T-helper 2 cell treated with Interferon-gamma antibody and Interleukin-4, amounts not matched to agents 5 μg/mL and 100 μg/mL, for 36 hours (primary cell): ENCODE results near the gene MTLN.
A peak's percentile ranks its signal among the peaks of the same experiment; 100 is the strongest.
"Not testable (repeated sequence)": the region's sequence is repeated elsewhere in the genome, so short reads cannot be mapped to it uniquely, and the experiment has no call there.

Experiments used
- DNase-seq: peaks from one replicate; pipeline ENCODE4 v3.0.0; 2021; ENCODE audit warnings: low spot score
- H3K27ac Mint-ChIP-seq: one replicate; pipeline ENCODE4 v1.8.0; 2021; ENCODE audit warnings: mild to moderate bottlenecking, mixed read lengths
- H3K27me3 Mint-ChIP-seq: one replicate; pipeline ENCODE4 v1.8.0; 2021; ENCODE audit warnings: low read depth, mixed read lengths
- H3K36me3 Mint-ChIP-seq: one replicate; pipeline ENCODE4 v1.8.0; 2021; ENCODE audit warnings: low read depth, mixed read lengths
- H3K4me1 Mint-ChIP-seq: one replicate; pipeline ENCODE4 v1.8.0; 2021; ENCODE audit warnings: low read depth, mixed read lengths
- H3K4me3 Mint-ChIP-seq: one replicate; pipeline ENCODE4 v1.8.0; 2022; ENCODE audit warnings: mild to moderate bottlenecking, moderate library complexity, mixed read lengths
- H3K9me3 Mint-ChIP-seq: one replicate; pipeline ENCODE4 v1.8.0; 2021; ENCODE audit warnings: mixed read lengths

Gene MTLN

GRCh38 chr2:110211938-110212858, at the start of gene MTLN:
MTLN (minus strand) TSS chr2:110212547; CDS start chr2:110212525, 22 bp downstream.
- peaks cover 24% of the 10 kb centered on the region for H3K36me3 Mint-ChIP-seq
- peak within 1 kb of the TSS; percentile 88 for H3K27ac Mint-ChIP-seq
- peak within 1 kb of the TSS; percentile 96 for H3K4me3 Mint-ChIP-seq
- peaks cover 10% of the 10 kb centered on the region for H3K9me3 Mint-ChIP-seq
- DNase-seq, result peak; percentile 75
- peaks cover 21% of the 10 kb centered on the region for H3K27me3 Mint-ChIP-seq
- peaks cover 8% of the 10 kb centered on the region for H3K4me1 Mint-ChIP-seq

GRCh38 chr2:110261910-110262309, 49.6 kb upstream of the MTLN start:
- H3K27ac Mint-ChIP-seq, H3K27me3 Mint-ChIP-seq: not testable (repeated sequence)

GRCh38 chr2:110248081-110248795, 35.9 kb upstream of the MTLN start:
- H3K4me3 Mint-ChIP-seq, DNase-seq, H3K4me1 Mint-ChIP-seq, H3K27me3 Mint-ChIP-seq, H3K36me3 Mint-ChIP-seq, H3K9me3 Mint-ChIP-seq, H3K27ac Mint-ChIP-seq: not testable (repeated sequence)

More at GRCh38 chr2:110261910-110262309, 49.6 kb upstream of the MTLN start:
- not testable (repeated sequence) for H3K36me3 Mint-ChIP-seq, DNase-seq, H3K4me1 Mint-ChIP-seq, H3K4me3 Mint-ChIP-seq, H3K9me3 Mint-ChIP-seq

GRCh38 chr2:110245488-110246435, 33.4 kb upstream of the MTLN start:
- not testable (repeated sequence) for H3K4me1 Mint-ChIP-seq, DNase-seq, H3K4me3 Mint-ChIP-seq, H3K27ac Mint-ChIP-seq, H3K9me3 Mint-ChIP-seq, H3K27me3 Mint-ChIP-seq, H3K36me3 Mint-ChIP-seq

- H3K9me3 Mint-ChIP-seq, DNase-seq, H3K4me3 Mint-ChIP-seq, H3K4me1 Mint-ChIP-seq, H3K27me3 Mint-ChIP-seq, H3K27ac Mint-ChIP-seq, H3K36me3 Mint-ChIP-seq: not testable (repeated sequence)
Measured at GRCh38 chr2:110243283-110243682, 30.9 kb upstream of the MTLN start.

- not testable (repeated sequence) for H3K4me1 Mint-ChIP-seq, H3K4me3 Mint-ChIP-seq, H3K9me3 Mint-ChIP-seq, H3K27me3 Mint-ChIP-seq, H3K27ac Mint-ChIP-seq, DNase-seq, H3K36me3 Mint-ChIP-seq
Measured at GRCh38 chr2:110234514-110234913, 22.2 kb upstream of the MTLN start.

- not testable (repeated sequence) for H3K4me1 Mint-ChIP-seq, H3K9me3 Mint-ChIP-seq, H3K27ac Mint-ChIP-seq, H3K36me3 Mint-ChIP-seq, DNase-seq, H3K4me3 Mint-ChIP-seq
- H3K27me3 Mint-ChIP-seq, result peaks cover 22% of the 10 kb centered on the region
Measured at GRCh38 chr2:110229886-110230285, 17.5 kb upstream of the MTLN start.

- H3K4me3 Mint-ChIP-seq, H3K27ac Mint-ChIP-seq, DNase-seq, H3K9me3 Mint-ChIP-seq, H3K36me3 Mint-ChIP-seq, H3K4me1 Mint-ChIP-seq: not testable (repeated sequence)
- H3K27me3 Mint-ChIP-seq, result peaks cover 62% of the 10 kb centered on the region
Measured at GRCh38 chr2:110222626-110223025, 10.3 kb upstream of the MTLN start.

- Mint-ChIP-seq H3K27ac (no peak overlapping the region), H3K9me3 (no peaks in the 10 kb centered on the region), H3K36me3 (no peaks in the 10 kb centered on the region), H3K27me3 (peaks cover 56% of the 10 kb centered on the region), H3K4me1 (no peaks in the 10 kb centered on the region), H3K4me3 (no peak overlapping the region)
- DNase-seq, result no peak
Measured at GRCh38 chr2:110221938-110222337, 9.6 kb upstream of the MTLN start.

GRCh38 chr2:110220190-110220564, 7.8 kb upstream of the MTLN start:
- Mint-ChIP-seq H3K4me1 (no peaks in the 10 kb centered on the region), H3K4me3 (no peak overlapping the region), H3K27ac (no peak overlapping the region), H3K9me3 (no peaks in the 10 kb centered on the region), H3K36me3 (no peaks in the 10 kb centered on the region), H3K27me3 (peaks cover 62% of the 10 kb centered on the region)
- DNase-seq, result no peak

- no peaks in the 10 kb centered on the region for H3K36me3 Mint-ChIP-seq
- peaks cover 65% of the 10 kb centered on the region for H3K27me3 Mint-ChIP-seq
- H3K4me3 Mint-ChIP-seq, result no peak overlapping the region
- H3K27ac Mint-ChIP-seq, result no peak overlapping the region
- DNase-seq, result no peak
- H3K4me1 Mint-ChIP-seq, result no peaks in the 10 kb centered on the region
- H3K9me3 Mint-ChIP-seq, result no peaks in the 10 kb centered on the region
Measured at GRCh38 chr2:110219496-110220189, 7.3 kb upstream of the MTLN start.

GRCh38 chr2:110218889-110219288, 6.5 kb upstream of the MTLN start:
- peaks cover 60% of the 10 kb centered on the region for H3K27me3 Mint-ChIP-seq
- not testable (repeated sequence) for H3K36me3 Mint-ChIP-seq, H3K4me1 Mint-ChIP-seq, DNase-seq, H3K4me3 Mint-ChIP-seq, H3K27ac Mint-ChIP-seq, H3K9me3 Mint-ChIP-seq

GRCh38 chr2:110216803-110217202, 4.5 kb upstream of the MTLN start:
- no peak overlapping the region for H3K4me3 Mint-ChIP-seq
- peaks cover under 1% of the 10 kb centered on the region for H3K4me1 Mint-ChIP-seq
- H3K9me3 Mint-ChIP-seq, result peaks cover 10% of the 10 kb centered on the region
- H3K27me3 Mint-ChIP-seq, result peaks cover 52% of the 10 kb centered on the region
- H3K36me3 Mint-ChIP-seq, result peaks cover 3% of the 10 kb centered on the region
- DNase-seq, result no peak
- H3K27ac Mint-ChIP-seq, result no peak overlapping the region
